HFFc6 (cell line): Measurements from ENCODE around the gene WDR93. TPM values are rescaled to one million over a fixed set of nuclear protein-coding genes. Genes with fewer than 3 reads are reported as not detected.

ENCODE experiments used
- DNase-seq: peaks from one replicate; pipeline ENCODE4 v3.0.0-alpha.2; 2018
- H3K27ac Mint-ChIP-seq: 2 replicates; pipeline ENCODE4 v1.8.0; 2020; ENCODE audit warnings: mild to moderate bottlenecking, mixed read lengths
- H3K27me3 Mint-ChIP-seq: 2 replicates; pipeline ENCODE4 v1.8.0; 2021; ENCODE audit warnings: mild to moderate bottlenecking, moderate library complexity, mixed read lengths; ENCODE audit not compliant: insufficient read depth
- H3K36me3 Mint-ChIP-seq: 2 replicates; pipeline ENCODE4 v1.8.0; 2021; ENCODE audit warnings: low read depth, mixed read lengths
- H3K4me1 Mint-ChIP-seq: 2 replicates; pipeline ENCODE4 v1.8.0; 2020; ENCODE audit warnings: low read depth, mixed read lengths
- H3K4me3 Mint-ChIP-seq: 2 replicates; pipeline ENCODE4 v1.8.0; 2020; ENCODE audit warnings: mild to moderate bottlenecking, moderate library complexity, mixed read lengths
- H3K9me3 Mint-ChIP-seq: 2 replicates; pipeline ENCODE4 v1.8.0; 2020; ENCODE audit warnings: mild to moderate bottlenecking, mixed read lengths
- CTCF ChIP-seq: fragments of 200-600 bp; sonication (generic); IDR thresholded peaks from 2 replicates; pipeline ENCODE4 v1.5.0; 2021; ENCODE audit warnings: antibody characterized with exemption, mild to moderate bottlenecking
- total RNA-seq, 6 experiments: library from RNA; stranded (reverse); fragmentation: NEBNext Ultra II Directional; extraction: Animal tissue kit (Norgen Biotek cat#: 25700); gene quantifications; 2 replicates in 1 of 6; 3 replicates in 5 of 6; pipeline ENCODE4 v1.2.3, GENCODE V29; 2021

The WDR93 gene
- total RNA-seq, 6 experiments from 2014 or later: 0.21 TPM; not detected in 5

GRCh38 chr15:89761929-89762328 lies 71.3 kb downstream of the WDR93 start:
- no peak for TF ChIP-seq CTCF
- no peak for DNase-seq
- H3K4me1 Mint-ChIP-seq: peaks cover 17% of the 10 kb centered on the region
- no peaks in the 10 kb centered on the region for H3K36me3 Mint-ChIP-seq
- H3K4me3 Mint-ChIP-seq: no peak overlapping the region
- no peak overlapping the region for H3K27ac Mint-ChIP-seq
- peaks cover 1% of the 10 kb centered on the region; the same call in 1 of the 2 replicates for H3K27me3 Mint-ChIP-seq
- H3K9me3 Mint-ChIP-seq: no peaks in the 10 kb centered on the region

- Mint-ChIP-seq H3K4me1 (peaks cover 24% of the 10 kb centered on the region), H3K27me3 (peaks cover 1% of the 10 kb centered on the region; the same call in 1 of the 2 replicates), H3K9me3 (no peaks in the 10 kb centered on the region), H3K36me3 (no peaks in the 10 kb centered on the region), H3K27ac (no peak overlapping the region), H3K4me3 (no peak overlapping the region)
- no peak for DNase-seq
- no peak for TF ChIP-seq CTCF
These were observed 75.1 kb downstream of the WDR93 start for GRCh38 chr15:89765694-89766093.

- no peak for TF ChIP-seq CTCF
- peaks cover 21% of the 10 kb centered on the region for H3K4me1 Mint-ChIP-seq
- H3K9me3 Mint-ChIP-seq: no peaks in the 10 kb centered on the region
- DNase-seq: no peak
- H3K27ac Mint-ChIP-seq: no peak overlapping the region
- peaks cover 1% of the 10 kb centered on the region; the same call in 1 of the 2 replicates for H3K27me3 Mint-ChIP-seq
- no peaks in the 10 kb centered on the region for H3K36me3 Mint-ChIP-seq
- no peak overlapping the region for H3K4me3 Mint-ChIP-seq
These were observed 76.0 kb downstream of the WDR93 start for GRCh38 chr15:89766357-89767311.

GRCh38 chr15:89767411-89767915 lies 76.9 kb downstream of the WDR93 start:
- DNase-seq: no peak
- no peaks in the 10 kb centered on the region for H3K9me3 Mint-ChIP-seq
- H3K27me3 Mint-ChIP-seq: peaks cover 1% of the 10 kb centered on the region; the same call in 1 of the 2 replicates
- TF ChIP-seq CTCF: no peak
- no peak overlapping the region for H3K27ac Mint-ChIP-seq
- peaks cover 21% of the 10 kb centered on the region for H3K4me1 Mint-ChIP-seq
- H3K4me3 Mint-ChIP-seq: no peak overlapping the region
- no peaks in the 10 kb centered on the region for H3K36me3 Mint-ChIP-seq

- Mint-ChIP-seq H3K27ac (0 out of 2 replicates have a peak overlapping the region, but pooled peaks have one; percentile 1), H3K27me3 (peaks cover 1% of the 10 kb centered on the region; the same call in 1 of the 2 replicates)
- peak; percentile 32 for DNase-seq
These were observed 77.5 kb downstream of the WDR93 start for GRCh38 chr15:89768071-89768500.

More at GRCh38 chr15:89768071-89768500, 77.5 kb downstream of the WDR93 start:
- Mint-ChIP-seq H3K4me3 (no peak overlapping the region), H3K9me3 (no peaks in the 10 kb centered on the region), H3K4me1 (peaks cover 26% of the 10 kb centered on the region), H3K36me3 (no peaks in the 10 kb centered on the region)
- TF ChIP-seq CTCF: no peak
